RKO (cell line): ENCODE results near the gene EFNA1.
"Not testable (repeated sequence)": the region's sequence is repeated elsewhere in the genome, so short reads cannot be mapped to it uniquely, and the experiment has no call there.

Source experiments
- DNase-seq: peaks from one replicate; pipeline ENCODE4 v3.0.0-alpha.2; 2016; ENCODE audit warnings: low spot score

EFNA1 gene

DNA sequence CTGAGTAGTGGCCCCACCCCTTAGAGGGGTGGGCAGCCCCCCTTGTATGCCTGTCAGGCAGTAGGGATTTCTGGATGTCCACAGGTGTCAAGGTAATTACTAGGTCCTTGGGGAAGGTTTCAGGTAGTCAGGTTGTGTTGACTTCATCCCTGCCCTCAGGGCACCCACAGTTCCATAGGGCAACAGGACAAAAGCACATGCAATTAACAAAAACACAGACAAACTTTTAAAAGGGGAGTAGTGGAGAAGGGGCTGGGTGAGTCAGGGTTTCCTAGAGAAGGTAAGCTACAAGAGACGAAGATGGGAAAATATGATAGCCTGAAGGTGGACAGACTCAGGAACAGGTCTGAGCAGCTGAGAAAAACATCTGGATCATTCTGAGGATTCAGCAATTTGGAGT, 31.3 kb downstream of the EFNA1 start:
- no peak for DNase-seq

GRCh38 chr1:155160128-155160527, 32.5 kb downstream of the EFNA1 start:
- no peak for DNase-seq

DNA sequence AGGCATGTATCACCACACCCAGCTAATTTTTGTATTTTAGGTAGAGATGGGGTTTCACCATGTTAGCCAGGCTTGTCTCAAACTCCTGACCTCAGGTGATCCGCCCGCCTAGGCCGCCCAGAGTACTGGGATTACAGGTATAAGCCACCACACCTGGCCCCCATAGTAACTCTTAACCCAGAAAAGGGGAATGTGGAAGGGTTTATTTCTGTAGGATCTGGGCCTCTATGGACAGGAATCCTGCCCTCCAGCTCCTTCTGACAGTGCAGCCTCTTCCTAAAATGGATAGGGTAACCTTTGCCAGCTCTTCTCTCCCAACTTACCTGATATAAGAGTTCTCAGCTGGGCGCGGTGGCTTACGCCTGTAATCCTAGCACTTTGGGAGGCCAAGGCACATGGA, 35.0 kb downstream of the EFNA1 start:
- DNase-seq = not testable (repeated sequence)

- not testable (repeated sequence) for DNase-seq
Observed at GRCh38 chr1:155163785-155164184, 36.1 kb downstream of the EFNA1 start.

DNA sequence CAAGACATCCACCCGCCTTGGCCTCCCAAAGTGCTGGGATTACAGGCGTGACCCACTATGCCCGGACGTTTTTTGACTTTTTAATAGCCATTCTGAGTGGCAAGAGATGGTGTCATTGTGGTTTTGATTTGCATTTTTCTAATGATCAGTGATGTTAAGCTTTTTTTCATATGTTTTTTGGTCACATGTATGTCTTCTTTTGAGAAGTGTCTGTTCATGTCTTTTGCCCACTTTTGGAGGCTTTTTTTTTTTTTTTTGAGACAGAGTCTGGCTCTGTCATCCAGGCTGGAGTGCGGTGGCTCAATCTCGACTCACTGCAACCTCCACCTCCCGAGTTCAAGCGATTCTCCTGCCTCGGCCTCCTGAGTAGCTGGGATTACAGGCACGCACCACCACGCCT, 36.9 kb downstream of the EFNA1 start:
- not testable (repeated sequence) for DNase-seq

GRCh38 chr1:155166051-155166470, 38.4 kb downstream of the EFNA1 start:
- DNase-seq = no peak

DNA sequence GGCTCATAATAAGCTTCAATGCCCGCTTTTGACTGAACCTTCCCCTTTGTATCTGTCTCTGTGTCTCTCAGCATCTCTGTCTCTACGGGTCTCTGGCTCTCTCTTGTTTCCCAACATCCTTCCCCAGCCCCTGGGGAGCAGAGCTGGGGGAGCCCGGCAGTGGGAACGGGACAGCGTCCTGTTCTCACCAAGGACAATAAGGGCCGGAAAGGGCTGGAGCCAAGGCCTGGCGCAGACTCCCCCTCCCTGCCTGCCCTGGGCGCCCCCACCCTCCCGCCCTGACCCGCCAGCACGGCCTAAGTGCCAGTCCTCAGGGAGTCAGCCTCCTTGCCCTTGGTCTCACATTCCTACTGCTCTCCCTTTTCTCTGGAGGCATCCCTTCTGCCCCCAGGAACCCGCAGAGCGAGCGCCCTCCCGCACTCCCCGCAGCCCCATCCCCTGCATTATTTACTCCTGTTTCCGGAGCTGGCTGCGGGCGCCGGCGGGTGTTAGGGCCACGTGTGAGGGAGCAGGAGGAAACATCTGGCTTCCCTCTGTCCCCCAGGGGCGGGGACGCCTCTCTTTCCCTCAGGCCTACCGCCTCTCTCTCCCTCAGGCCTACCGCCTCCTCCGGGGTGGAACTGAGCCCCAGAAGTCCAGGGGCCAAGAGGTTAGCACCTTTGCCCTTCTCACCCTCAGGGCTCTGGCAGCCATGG, 38.9 kb downstream of the EFNA1 start:
- DNase-seq = no peak

- DNase-seq = peak; percentile 81
Observed at GRCh38 chr1:155167166-155168104, 39.8 kb downstream of the EFNA1 start.

DNA sequence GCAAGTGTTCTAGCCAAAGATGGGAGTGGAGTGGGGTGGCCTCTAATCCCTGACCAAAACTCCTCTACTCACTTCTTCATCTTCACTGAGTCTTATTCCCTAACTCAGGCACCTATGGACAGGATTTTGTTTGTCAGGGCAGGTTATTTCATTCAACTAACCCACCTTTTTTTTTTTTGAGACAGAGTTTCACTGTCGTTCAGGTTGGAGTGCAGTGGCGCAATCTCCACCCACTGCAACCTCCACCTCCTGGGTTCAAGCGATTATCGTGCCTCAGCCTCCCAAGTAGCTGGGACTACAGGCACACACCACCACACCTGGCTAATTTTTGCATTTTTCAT, 40.4 kb downstream of the EFNA1 start:
- not testable (repeated sequence) for DNase-seq

DNA sequence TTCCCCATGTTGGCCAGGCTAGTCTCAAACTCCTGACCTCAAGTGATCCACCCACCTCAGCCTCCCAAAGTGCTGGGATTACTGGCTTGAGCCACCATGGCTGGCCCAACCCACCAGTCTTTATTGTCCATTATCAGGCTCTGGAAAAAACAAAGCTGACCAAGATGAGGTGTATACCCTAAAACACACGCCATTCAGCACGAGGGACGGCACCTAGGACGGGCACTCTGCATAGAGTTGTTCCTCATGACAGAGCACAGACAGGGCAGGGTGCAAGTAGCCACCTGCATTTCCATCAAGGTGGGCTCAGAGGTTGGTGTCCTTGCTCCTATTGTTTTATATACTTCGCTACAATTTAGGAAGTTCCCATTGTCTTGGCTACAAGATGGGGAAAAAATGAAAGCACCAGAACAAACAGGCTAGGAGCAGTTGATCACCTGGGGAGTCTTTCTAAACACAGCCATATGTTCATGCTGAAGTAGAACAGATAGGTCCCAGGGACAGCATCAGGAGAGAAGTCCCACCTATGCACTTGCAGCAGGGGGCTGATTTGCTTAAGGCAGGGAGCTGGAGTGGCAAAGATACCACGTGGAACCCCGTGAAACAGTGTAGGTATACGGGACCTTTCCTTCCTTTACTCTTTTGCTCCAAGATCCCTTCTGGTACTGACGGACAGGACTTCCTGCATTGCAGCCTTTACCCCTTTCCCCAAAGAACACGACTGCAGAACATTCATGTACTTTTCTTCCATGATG, 41.0 kb downstream of the EFNA1 start:
- DNase-seq = no peak

GRCh38 chr1:155169541-155169940, 41.9 kb downstream of the EFNA1 start:
- no peak for DNase-seq

GRCh38 chr1:155170101-155170785, 42.6 kb downstream of the EFNA1 start:
- no peak for DNase-seq

DNA sequence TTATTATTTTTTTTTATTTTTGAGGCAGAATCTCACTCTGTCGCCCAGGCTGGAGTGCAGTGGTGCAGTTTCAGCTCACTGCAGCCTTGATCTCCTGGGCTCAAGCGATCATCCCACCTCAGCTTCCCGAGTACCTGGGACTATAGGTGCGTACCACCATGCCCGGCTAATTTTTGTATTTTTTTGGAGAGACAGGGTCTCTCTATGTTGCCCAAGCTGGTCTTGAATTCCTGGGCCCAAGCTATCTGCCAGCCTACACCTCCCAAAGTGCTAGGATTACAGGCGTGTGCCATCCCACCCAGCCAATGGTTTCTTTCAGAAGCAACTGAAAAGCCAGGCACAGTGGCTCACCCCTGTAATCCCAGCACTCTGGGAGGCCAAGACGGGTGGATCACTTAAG, 43.1 kb downstream of the EFNA1 start:
- DNase-seq = no peak

GRCh38 chr1:155171836-155172731, 44.4 kb downstream of the EFNA1 start:
- DNase-seq = no peak

GRCh38 chr1:155172732-155173477, 45.2 kb downstream of the EFNA1 start, which contains the start of gene KRTCAP2:
TSS of gene KRTCAP2 (minus strand) at chr1:155173304. CDS start at chr1:155173224, 80 bp downstream.
- peak; percentile 97 for DNase-seq

- no peak for DNase-seq
Observed at GRCh38 chr1:155173478-155174323, 46.0 kb downstream of the EFNA1 start, which contains the start of gene TRIM46. TSS of gene TRIM46 (plus strand) at chr1:155173849. CDS start at chr1:155173967, 118 bp downstream.

DNA sequence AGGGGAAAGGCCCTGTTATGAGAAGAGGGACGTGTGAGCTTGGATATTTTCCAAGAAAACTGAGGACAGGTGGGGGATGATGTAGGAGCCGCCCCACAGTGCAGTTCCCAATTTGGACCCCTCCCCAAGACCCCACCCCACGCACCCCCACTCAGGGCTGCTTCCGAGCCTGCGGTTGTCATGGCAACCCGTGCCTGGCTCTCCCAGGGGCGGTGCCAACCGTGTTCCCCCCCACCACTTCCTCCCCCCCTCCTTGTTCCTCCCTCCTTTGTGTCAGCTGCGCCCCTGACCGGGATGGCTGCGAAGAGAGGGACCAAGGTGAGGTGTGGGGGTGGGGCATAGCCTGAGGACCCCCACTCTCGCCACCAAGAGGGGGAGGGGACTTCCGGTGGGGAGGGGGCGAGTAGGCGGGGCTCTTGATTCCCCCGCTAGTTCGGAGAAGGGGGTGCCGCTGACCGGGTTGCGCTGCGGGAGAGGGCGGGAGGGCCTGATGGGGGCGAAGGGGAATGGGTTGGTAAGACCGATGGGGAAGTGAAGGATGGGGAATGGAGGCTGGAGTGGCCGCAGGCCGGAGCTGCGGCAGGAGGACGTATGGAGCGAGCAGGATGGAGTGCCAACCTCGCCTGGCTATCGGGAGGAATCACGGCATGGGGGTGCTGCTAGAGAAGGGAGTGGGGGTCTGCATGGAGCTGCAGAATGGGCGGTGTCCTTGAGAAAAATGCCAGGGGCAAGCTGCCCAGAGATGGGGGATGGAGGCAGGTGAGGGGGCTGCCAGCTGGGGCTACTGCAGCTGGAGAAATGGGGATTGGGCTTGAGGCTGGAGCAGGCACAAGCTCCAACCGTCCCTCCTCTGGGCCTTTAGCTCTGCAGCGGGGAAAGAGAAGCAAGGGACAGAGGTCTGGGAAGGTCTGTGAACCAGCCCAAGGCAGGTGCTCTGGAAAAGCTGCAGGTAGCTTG, 46.9 kb downstream of the EFNA1 start:
- DNase-seq = no peak
